HepG2 (cell line): Measurements from ENCODE around the gene NPHP4. TPM values are rescaled to one million over a fixed set of nuclear protein-coding genes. Genes with fewer than 3 reads are reported as not detected.

ENCODE experiments used
- ATAC-seq: fragments of 200-7000 bp; cut with Tn5 transposase; 3 replicates; pipeline ENCODE4 v1.9.1; 2020; ENCODE audit warnings: mild to moderate bottlenecking, moderate library complexity
- BruUV-seq: library from RNA; stranded (reverse); fragments of 400-500 nt; replicated peaks from 2 replicates; lab custom pipeline; 2021; lab: Mats Ljungman, UMichigan
- CTCF ChIA-PET: fragments of 300-600 bp; formaldehyde crosslinking; extraction: SDS; loops from one replicate; lab custom pipeline; 2021; ENCODE audit warnings: low total read pairs, inconsistent platforms, low intra/inter-chr PET ratio; lab: Yijun Ruan, JAX
- POLR2A ChIA-PET: fragments of 350-600 bp; sonication (Branson Sonifier 250); formaldehyde crosslinking; loops from one replicate; lab custom pipeline; 2020; ENCODE audit warnings: antibody characterized with exemption, inconsistent platforms; lab: Yijun Ruan, JAX
- DNase-seq: peaks from one replicate; pipeline ENCODE4 v3.0.0-alpha.2; 2015; ENCODE audit warnings: low spot score
- FAIRE-seq: peaks from 3 replicates; lab custom pipeline; 2011; peaks lifted over from hg19 to GRCh38; lab: Jason Lieb, UNC
- H2AFZ ChIP-seq: one replicate; pipeline ENCODE4 v1.6.1; 2011; ENCODE audit warnings: low read length, inconsistent platforms
- H3K27ac ChIP-seq: fragments of 300-600 bp; 3 replicates; pipeline ENCODE4 v1.8.0; 2011; ENCODE audit warnings: mixed run types, mild to moderate bottlenecking, mixed read lengths, low read length, inconsistent platforms; ENCODE audit not compliant: insufficient read depth; ENCODE audit errors: extremely low read length
- H3K27me3 ChIP-seq, 2 experiments: fragments of 200-600 bp in 1 of 2; 2 replicates in 1 of 2; 3 replicates in 1 of 2; pipeline versions ENCODE4 v1.6.0 to v1.8.0; 2011; ENCODE audit warnings: low read length in 2 of 2, mild to moderate bottlenecking in 2 of 2, moderate library complexity in 2 of 2, inconsistent platforms in 1 of 2; ENCODE audit not compliant: insufficient read depth in 2 of 2, control insufficient read depth in 1 of 2
- H3K36me3 ChIP-seq, 2 experiments: fragments of 200-600 bp in 1 of 2; replicated peaks in 1 of 2; 2 replicates in 1 of 2; 3 replicates in 1 of 2; pipeline versions ENCODE4 v1.5.1 to v1.8.0; 2011; ENCODE audit warnings: low read length in 2 of 2, inconsistent platforms in 1 of 2; ENCODE audit not compliant: insufficient read depth in 2 of 2, control insufficient read depth in 1 of 2
- H3K4me1 ChIP-seq: 2 replicates; pipeline ENCODE4 v1.5.1; 2012; ENCODE audit warnings: low read length, inconsistent platforms; ENCODE audit not compliant: insufficient read depth
- H3K4me2 ChIP-seq: 2 replicates; pipeline ENCODE4 v1.6.0; 2011; ENCODE audit warnings: low read depth, low read length, inconsistent platforms
- H3K4me3 ChIP-seq, 3 experiments: fragments of 200-600 bp in 1 of 3; sonication (generic), shearing (Covaris generic) in 1 of 3; replicated peaks in 1 of 3; 2 replicates each; pipeline ENCODE4 v1.5.1; 2011 to 2016; ENCODE audit warnings: low read length in 3 of 3, inconsistent platforms in 2 of 3, low read depth in 2 of 3, mild to moderate bottlenecking in 2 of 3, control low read depth in 1 of 3, mixed read lengths in 1 of 3; ENCODE audit not compliant: insufficient read depth in 1 of 3
- H3K79me2 ChIP-seq: one replicate; pipeline ENCODE4 v1.6.1; 2011; ENCODE audit warnings: low read length, inconsistent platforms; ENCODE audit not compliant: insufficient read depth
- H3K9ac ChIP-seq: 2 replicates; pipeline ENCODE4 v1.6.0; 2011; ENCODE audit warnings: mild to moderate bottlenecking, low read depth, low read length, inconsistent platforms; ENCODE audit not compliant: insufficient read depth
- H3K9me3 ChIP-seq: 2 replicates; pipeline ENCODE4 v1.5.1; 2012; ENCODE audit warnings: mild to moderate bottlenecking, low read length
- H4K20me1 ChIP-seq: 2 replicates; pipeline ENCODE4 v1.6.0; 2011; ENCODE audit warnings: inconsistent platforms, mild to moderate bottlenecking, low read length, moderate library complexity; ENCODE audit not compliant: insufficient read depth
- AHR ChIP-seq: IDR thresholded peaks from 2 replicates; pipeline ENCODE4 v1.6.1; 2018; ENCODE audit warnings: missing genetic modification reagents, missing compliant biosample characterization
- ATF5 ChIP-seq: sonication (generic); formaldehyde crosslinking; IDR thresholded peaks from 2 replicates; pipeline ENCODE4 v1.4.0; 2020; ENCODE audit warnings: mild to moderate bottlenecking, low read depth, missing genetic modification reagents
- CTCF ChIP-seq: sonication (generic); formaldehyde crosslinking; IDR thresholded peaks from 2 replicates; pipeline ENCODE4 v1.5.0; 2020; ENCODE audit warnings: mild to moderate bottlenecking, missing genetic modification reagents, moderate library complexity
- IRF1 ChIP-seq: sonication (generic); formaldehyde crosslinking; IDR thresholded peaks from 2 replicates; pipeline ENCODE4 v1.4.0; 2020; ENCODE audit warnings: low read depth, mild to moderate bottlenecking, missing genetic modification reagents
- KDM5A ChIP-seq: fragments of 200-600 bp; sonication (generic); IDR thresholded peaks from 2 replicates; pipeline ENCODE4 v1.7.0; 2018; ENCODE audit warnings: antibody characterized with exemption, mild to moderate bottlenecking, low read length, borderline replicate concordance
- MIER2 ChIP-seq: IDR thresholded peaks from 2 replicates; pipeline ENCODE4 v1.6.1; 2016; ENCODE audit warnings: missing biosample characterization, missing genetic modification reagents
- PAXIP1 ChIP-seq: sonication (generic); formaldehyde crosslinking; conservative IDR thresholded peaks from 2 replicates; pipeline ENCODE4 v1.4.0; 2020; ENCODE audit warnings: mild to moderate bottlenecking, missing genetic modification reagents, moderate library complexity
- STAG1 ChIP-seq: sonication (generic); formaldehyde crosslinking; IDR thresholded peaks from 2 replicates; pipeline ENCODE4 v1.4.0; 2020; ENCODE audit warnings: missing genetic modification reagents
- TFE3 ChIP-seq: IDR thresholded peaks from 2 replicates; pipeline ENCODE4 v1.6.1; 2016
- ZNF580 ChIP-seq: IDR thresholded peaks from 2 replicates; pipeline ENCODE4 v1.6.1; 2016; ENCODE audit warnings: low read depth, borderline replicate concordance
- WGBS: methylation state at CpG from one replicate; pipeline ENCODE4 v1.1.6; 2017; ENCODE audit warnings: low lambda C conversion rate; 5-methylcytosine and 5-hydroxymethylcytosine counted together
- in situ Hi-C: cut with HindIII; loops from 2 replicates; pipeline ENCODE4 v1.10.0; 2017; ENCODE audit warnings: low pct_unique_long_range_greater_than_20kb; ENCODE audit not compliant: extremely low pct_ligation_motif_present
- intact Hi-C: fragments of 100-400 bp; cut with micrococcal nuclease; formaldehyde crosslinking; loops from one replicate; pipeline ENCODE4 v1.10.0; 2022; ENCODE audit not compliant: unreplicated experiment
- polyA plus RNA-seq, 8 experiments: library from polyadenylated mRNA; depleted of rRNA in 3 of 8; stranded (reverse) in 7 of 8; unstranded in 1 of 8; fragments of >200 nt; fragmentation: Illumina TruSeq in 4 of 8; extraction: Trizol in 4 of 8; gene quantifications; 2 replicates each; pipeline versions ENCODE4 v1.2.1 to v1.2.3, GENCODE V29; 2011 to 2016; ENCODE audit warnings: low read depth in 4 of 8, missing spikeins in 1 of 8, mixed read lengths in 1 of 8; ENCODE audit not compliant: insufficient read depth in 1 of 8
- total RNA-seq, 5 experiments: library from RNA; depleted of rRNA; stranded (reverse); fragments of >200 nt; fragmentation: Illumina TruSeq; extraction: Trizol; gene quantifications; 2 replicates each; pipeline ENCODE4 v1.2.3, GENCODE V29; 2016; ENCODE audit warnings: low read depth in 1 of 5

NPHP4 gene
- total and polyA plus RNA-seq, 2 of the 13 experiments (the other 11 are each of a cell fraction or from before 2014, with no cell fraction given) = 4.4 to 6.8 TPM

- H3K79me2 ChIP-seq = peaks cover 3% of the 10 kb centered on the region
- intact Hi-C loops = loop anchor here (2.0 to 10.0 kb wide), 3 partner anchors 57 to 339 kb away; no protein-coding TSS in a partner anchor
- H3K4me2 ChIP-seq = no peak overlapping the region
- no TSS peak for BruUV-seq
- no peak overlapping the region for H3K27ac ChIP-seq
- ChIA-PET CTCF (interaction anchor here (2.8 kb wide), 1 partner anchor 58 kb away, joined by 15 read pairs; no protein-coding TSS in a partner anchor), POLR2A (no interaction called here)
- no peak overlapping the region for H2AFZ ChIP-seq
- H3K4me3 ChIP-seq = no peak overlapping the region
- FAIRE-seq (no peak), DNase-seq (no peak), ATAC-seq (no peak)
- no peaks in the 10 kb centered on the region for H4K20me1 ChIP-seq
- H3K9ac ChIP-seq = no peak overlapping the region
- WGBS = 91% methylated on average over 4 of the region's 11 CpGs
- H3K36me3 ChIP-seq = peaks cover 3 to 42% of the 10 kb centered on the region in 2 experiments; a peak in 4 of 5 replicates
- H3K4me1 ChIP-seq = no peaks in the 10 kb centered on the region
- H3K9me3 ChIP-seq = no peaks in the 10 kb centered on the region
- in situ Hi-C loops = loop anchor here (5.0 to 10.0 kb wide), 2 partner anchors 229 to 336 kb away; no protein-coding TSS in a partner anchor
- no peaks in the 10 kb centered on the region for H3K27me3 ChIP-seq
- TF ChIP-seq KDM5A = no peak
- no peak for TF ChIP-seq ATF5 (CRISPR knock-in tag)
- no peak for TF ChIP-seq MIER2 (CRISPR knock-in tag)
- TF ChIP-seq ZNF580 (CRISPR knock-in tag) = no peak
- TF ChIP-seq IRF1 (CRISPR knock-in tag) = no peak
- no peak for TF ChIP-seq AHR
- TF ChIP-seq TFE3 (CRISPR knock-in tag) = no peak
- no peak for TF ChIP-seq PAXIP1 (CRISPR knock-in tag)
- peak; percentile 28; the same call in 1 of the 2 replicates for TF ChIP-seq CTCF
- TF ChIP-seq STAG1 (CRISPR knock-in tag) = peak; percentile 33; the same call in 1 of the 2 replicates
Measured at GRCh38 chr1:5973771-5974170, 18.5 kb downstream of the NPHP4 start.
